Choroid plexus epithelial cell (primary cell): ENCODE results near the gene ZBTB25.

ENCODE experiments used
- DNase-seq: peaks from one replicate; pipeline ENCODE4 v3.0.0-alpha.2; 2010; ENCODE audit warnings: low read depth
- H3K4me3 ChIP-seq: 2 replicates; pipeline ENCODE4 v1.5.1; 2011; ENCODE audit warnings: low read depth, mild to moderate bottlenecking, control low read depth, low read length, moderate library complexity
- TF ChIP-seq, protein P1 (sequence below): conservative IDR thresholded peaks from 2 replicates; pipeline ENCODE4 v1.5.1; 2011; ENCODE audit warnings: low read depth, mild to moderate bottlenecking, control low read depth, inconsistent platforms, low read length, moderate library complexity

Gene ZBTB25

DNA sequence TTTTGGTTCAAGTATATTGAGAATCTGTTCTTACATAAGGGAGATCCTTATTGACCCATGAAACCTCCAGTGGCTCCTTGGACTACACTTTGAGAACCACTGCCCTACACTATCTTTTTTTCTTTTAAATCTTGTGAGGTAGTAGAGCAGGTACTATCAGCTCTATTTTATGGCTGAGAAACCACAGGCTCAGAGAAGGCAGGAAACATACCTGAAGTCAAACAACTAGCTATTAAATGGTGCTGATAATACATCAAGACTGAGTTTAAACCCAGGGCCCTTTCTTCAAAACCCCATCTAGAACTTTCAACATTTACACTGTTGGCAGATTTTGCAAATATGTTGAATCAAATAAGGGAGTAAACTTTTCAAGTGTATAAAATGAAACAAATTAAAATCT lies 6.9 kb downstream of the ZBTB25 start:
- no peak for DNase-seq
- TF ChIP-seq, protein P1, sequence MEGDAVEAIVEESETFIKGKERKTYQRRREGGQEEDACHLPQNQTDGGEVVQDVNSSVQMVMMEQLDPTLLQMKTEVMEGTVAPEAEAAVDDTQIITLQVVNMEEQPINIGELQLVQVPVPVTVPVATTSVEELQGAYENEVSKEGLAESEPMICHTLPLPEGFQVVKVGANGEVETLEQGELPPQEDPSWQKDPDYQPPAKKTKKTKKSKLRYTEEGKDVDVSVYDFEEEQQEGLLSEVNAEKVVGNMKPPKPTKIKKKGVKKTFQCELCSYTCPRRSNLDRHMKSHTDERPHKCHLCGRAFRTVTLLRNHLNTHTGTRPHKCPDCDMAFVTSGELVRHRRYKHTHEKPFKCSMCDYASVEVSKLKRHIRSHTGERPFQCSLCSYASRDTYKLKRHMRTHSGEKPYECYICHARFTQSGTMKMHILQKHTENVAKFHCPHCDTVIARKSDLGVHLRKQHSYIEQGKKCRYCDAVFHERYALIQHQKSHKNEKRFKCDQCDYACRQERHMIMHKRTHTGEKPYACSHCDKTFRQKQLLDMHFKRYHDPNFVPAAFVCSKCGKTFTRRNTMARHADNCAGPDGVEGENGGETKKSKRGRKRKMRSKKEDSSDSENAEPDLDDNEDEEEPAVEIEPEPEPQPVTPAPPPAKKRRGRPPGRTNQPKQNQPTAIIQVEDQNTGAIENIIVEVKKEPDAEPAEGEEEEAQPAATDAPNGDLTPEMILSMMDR: no peak
- H3K4me3 ChIP-seq: no peak overlapping the region

DNA sequence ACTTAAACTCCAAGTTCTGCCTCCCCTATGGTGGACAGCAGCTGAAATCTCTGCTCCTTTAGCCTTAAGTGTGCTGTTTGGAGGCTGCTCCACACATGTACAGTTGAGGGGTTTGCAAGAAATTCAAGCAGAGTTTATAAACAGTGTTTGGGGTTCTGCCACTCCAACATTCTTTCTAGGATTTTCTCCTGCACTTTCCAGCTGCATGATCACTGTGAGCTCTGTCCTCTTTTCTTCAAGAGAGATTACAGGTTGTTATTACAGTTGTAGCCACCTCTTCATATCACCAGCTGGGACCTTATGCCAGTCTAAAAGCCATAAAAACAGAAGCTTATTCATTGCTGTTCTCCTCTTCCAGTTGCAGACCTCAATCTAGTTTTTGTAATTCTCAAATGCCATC lies 8.4 kb downstream of the ZBTB25 start:
- TF ChIP-seq, protein P1: no peak
- H3K4me3 ChIP-seq: no peak overlapping the region
- no peak for DNase-seq

DNA sequence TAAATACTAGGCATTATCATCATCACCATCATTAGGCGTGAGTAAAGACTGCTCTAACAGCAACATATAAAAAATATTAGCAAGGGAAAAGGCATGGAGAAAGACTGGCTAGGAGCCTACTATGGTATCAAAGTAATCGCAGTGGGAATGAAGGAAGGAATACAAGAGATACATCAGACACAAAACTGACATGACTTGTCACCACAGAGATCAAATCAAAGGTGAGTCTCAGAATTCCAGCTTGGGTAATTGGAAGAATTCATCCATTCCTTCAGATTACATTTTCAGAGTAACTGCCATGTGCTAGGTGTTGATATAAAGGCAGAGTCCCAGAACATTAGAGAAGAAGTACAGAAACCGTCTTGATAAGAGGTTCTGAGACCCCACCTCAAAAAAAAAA lies 10.2 kb downstream of the ZBTB25 start:
- no peak for DNase-seq
- TF ChIP-seq, protein P1: no peak
- no peak overlapping the region for H3K4me3 ChIP-seq

DNA sequence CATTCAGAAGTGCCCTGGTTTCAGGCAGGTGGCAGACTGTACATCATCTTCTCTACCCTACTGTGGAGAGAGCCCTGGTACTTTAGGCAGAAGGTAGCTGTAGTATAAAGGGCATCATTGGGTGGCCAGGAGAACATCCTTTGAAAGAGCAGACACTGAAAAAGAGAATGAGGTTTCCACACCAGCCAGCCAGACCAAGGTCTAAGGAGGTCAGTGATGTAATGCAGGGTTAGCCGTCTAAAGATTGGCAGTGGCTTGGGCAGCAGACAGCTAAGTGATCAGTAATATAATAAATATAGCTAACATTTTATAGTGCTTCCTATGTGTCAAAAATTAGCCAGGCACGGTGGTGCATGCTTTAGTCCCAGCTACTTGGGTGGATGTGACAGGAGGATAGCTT lies 12.0 kb downstream of the ZBTB25 start:
- H3K4me3 ChIP-seq: no peak overlapping the region
- TF ChIP-seq, protein P1: no peak
- DNase-seq: no peak

DNA sequence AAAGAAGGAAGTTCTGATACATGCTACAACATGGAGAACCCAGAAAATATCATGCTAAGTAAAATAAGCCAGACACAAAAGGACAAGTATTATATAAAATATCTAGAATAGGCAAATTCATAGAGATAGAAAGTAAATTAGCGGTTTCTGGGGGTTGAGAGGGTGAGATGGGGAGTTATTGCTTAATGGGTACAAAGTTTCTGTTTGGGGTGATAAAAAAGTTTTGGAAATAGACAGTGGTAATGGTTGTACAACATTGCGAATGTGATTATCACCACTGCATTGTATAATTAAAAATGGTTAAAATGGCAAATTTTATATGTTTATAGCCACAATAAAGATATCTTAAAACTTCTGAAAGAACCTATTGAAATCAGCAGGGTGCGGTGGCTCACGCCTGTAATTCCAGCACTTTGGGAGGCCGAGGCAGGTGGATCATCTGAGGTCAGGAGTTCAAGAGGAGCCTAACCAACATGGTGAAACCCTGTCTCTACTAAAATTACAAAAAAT lies 15.0 kb downstream of the ZBTB25 start:
- DNase-seq: no peak
- no peak overlapping the region for H3K4me3 ChIP-seq
- TF ChIP-seq, protein P1: no peak

DNA sequence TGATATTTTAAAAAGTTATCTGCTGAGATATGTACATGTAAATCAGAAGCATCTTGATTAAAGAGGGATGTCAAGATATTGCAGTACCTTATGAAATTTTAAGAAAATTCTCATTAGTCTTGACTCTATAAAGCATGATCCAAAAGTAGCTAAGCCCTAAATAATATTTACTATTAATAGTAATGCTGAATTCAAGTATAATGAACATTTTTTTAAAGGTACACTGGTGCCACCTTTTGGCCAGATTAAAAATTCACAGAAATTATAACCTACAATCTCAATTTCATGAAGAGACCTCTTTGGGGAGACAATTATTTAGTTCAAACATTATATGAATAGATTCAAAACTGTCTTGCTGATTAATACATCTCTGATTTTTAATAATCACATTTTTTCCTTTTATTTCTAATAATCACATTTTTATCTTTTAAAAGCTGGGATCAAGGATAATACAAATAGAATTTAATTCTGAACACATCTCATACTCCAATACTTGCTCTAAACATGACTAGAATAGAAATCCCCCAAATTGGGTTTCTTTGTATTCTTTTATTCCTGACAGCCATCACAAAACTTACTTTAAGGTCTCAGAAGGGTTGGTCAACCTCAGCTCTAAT lies 24.9 kb downstream of the ZBTB25 start:
- H3K4me3 ChIP-seq: no peak overlapping the region
- TF ChIP-seq, protein P1: peak; percentile 39
- peak; percentile 55 for DNase-seq

DNA sequence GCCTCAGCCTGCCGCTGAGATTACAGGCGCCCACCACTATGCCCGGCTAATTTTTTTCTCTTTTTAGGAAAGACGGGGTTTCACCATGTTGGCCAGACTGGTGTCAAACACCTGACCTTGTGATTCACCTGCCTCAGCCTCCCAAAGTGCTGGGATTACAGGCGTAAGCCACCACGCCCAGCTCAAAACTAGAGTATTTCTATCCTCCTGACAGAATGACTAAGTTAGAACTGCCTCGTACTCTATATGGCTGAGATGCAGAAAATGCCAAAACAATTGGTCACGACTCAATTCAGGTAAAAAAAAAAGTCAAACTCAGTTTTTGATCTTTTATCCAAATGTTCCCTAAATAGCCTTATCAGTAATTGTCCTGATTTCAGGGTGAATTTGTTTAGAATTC lies 27.2 kb downstream of the ZBTB25 start:
- H3K4me3 ChIP-seq: no peak overlapping the region
- DNase-seq: no peak
- TF ChIP-seq, protein P1: no peak
